Epidermal melanocyte (primary cell): ENCODE data around the gene ADGRD2.

Experiments used
- DNase-seq: peaks from one replicate; pipeline ENCODE4 v3.0.0; 2011; ENCODE audit warnings: low spot score; ENCODE audit not compliant: insufficient read length

Gene ADGRD2

GRCh38 chr9:124510650-124511425 is 60.6 kb downstream of the ADGRD2 start:
- no peak for DNase-seq

GRCh38 chr9:124511426-124511840 is 61.2 kb downstream of the ADGRD2 start:
- DNase-seq = no peak

- DNase-seq = no peak
Measured at GRCh38 chr9:124511891-124512805, 61.9 kb downstream of the ADGRD2 start.

GRCh38 chr9:124512806-124513204 is 62.6 kb downstream of the ADGRD2 start:
- DNase-seq = no peak

GRCh38 chr9:124513376-124513994 is 63.2 kb downstream of the ADGRD2 start:
- DNase-seq = no peak

GRCh38 chr9:124514125-124514524 is 63.9 kb downstream of the ADGRD2 start:
- DNase-seq = no peak

GRCh38 chr9:124514874-124515273 is 64.6 kb downstream of the ADGRD2 start:
- no peak for DNase-seq

GRCh38 chr9:124517600-124517999 is 67.3 kb downstream of the ADGRD2 start:
- no peak for DNase-seq

- DNase-seq = no peak
Measured at GRCh38 chr9:124518116-124518515, 67.9 kb downstream of the ADGRD2 start.

GRCh38 chr9:124520206-124520596 is 70.0 kb downstream of the ADGRD2 start:
- DNase-seq = peak; percentile 78

GRCh38 chr9:124521142-124521541 is 70.9 kb downstream of the ADGRD2 start:
- no peak for DNase-seq

GRCh38 chr9:124522121-124523098 is 72.2 kb downstream of the ADGRD2 start:
- no peak for DNase-seq

- no peak for DNase-seq
Measured at GRCh38 chr9:124526174-124526573, 75.9 kb downstream of the ADGRD2 start.

GRCh38 chr9:124527781-124528180 is 77.5 kb downstream of the ADGRD2 start:
- no peak for DNase-seq
